Keratinocyte (primary cell): ENCODE results near the gene CYP2E1.

Experiments
- EZH2 ChIP-seq: IDR thresholded peaks from one replicate; pipeline ENCODE4 v1.6.1; 2012; ENCODE audit warnings: inconsistent platforms, mild to moderate bottlenecking, low read length, moderate library complexity
- TF ChIP-seq, protein P1 (sequence below), 3 experiments: IDR thresholded peaks in 1 of 3; conservative IDR thresholded peaks in 1 of 3; optimal IDR thresholded peaks in 1 of 3; 2 replicates in 2 of 3; 3 replicates in 1 of 3; pipeline versions ENCODE3 to v1.5.1; 2011; ENCODE audit warnings: low read length in 3 of 3, mild to moderate bottlenecking in 3 of 3, moderate library complexity in 2 of 3, control low read depth in 1 of 3, inconsistent platforms in 1 of 3; ENCODE audit not compliant: insufficient read depth in 2 of 3; ENCODE audit errors: extremely low read depth in 1 of 3

DNA sequence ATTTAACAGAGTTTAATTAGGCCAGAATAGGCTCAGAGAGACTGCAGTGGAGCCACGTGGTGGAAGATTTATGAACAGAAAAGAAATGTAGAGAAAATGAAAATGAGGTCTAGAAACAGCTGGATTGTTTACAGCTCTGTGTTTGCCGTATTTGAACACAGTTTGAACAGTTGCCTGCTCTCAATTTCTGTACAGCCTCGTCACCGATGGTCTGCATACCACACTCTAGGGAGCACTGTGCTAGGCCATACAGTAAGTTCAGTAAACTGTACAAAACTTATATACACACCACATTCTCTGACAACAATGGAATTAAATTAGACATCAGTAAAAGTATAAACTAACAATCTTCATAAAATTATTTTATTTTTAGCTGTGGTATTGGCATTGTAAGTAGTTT lies 11.1 kb upstream of the CYP2E1 start:
- TF ChIP-seq, protein P1, sequence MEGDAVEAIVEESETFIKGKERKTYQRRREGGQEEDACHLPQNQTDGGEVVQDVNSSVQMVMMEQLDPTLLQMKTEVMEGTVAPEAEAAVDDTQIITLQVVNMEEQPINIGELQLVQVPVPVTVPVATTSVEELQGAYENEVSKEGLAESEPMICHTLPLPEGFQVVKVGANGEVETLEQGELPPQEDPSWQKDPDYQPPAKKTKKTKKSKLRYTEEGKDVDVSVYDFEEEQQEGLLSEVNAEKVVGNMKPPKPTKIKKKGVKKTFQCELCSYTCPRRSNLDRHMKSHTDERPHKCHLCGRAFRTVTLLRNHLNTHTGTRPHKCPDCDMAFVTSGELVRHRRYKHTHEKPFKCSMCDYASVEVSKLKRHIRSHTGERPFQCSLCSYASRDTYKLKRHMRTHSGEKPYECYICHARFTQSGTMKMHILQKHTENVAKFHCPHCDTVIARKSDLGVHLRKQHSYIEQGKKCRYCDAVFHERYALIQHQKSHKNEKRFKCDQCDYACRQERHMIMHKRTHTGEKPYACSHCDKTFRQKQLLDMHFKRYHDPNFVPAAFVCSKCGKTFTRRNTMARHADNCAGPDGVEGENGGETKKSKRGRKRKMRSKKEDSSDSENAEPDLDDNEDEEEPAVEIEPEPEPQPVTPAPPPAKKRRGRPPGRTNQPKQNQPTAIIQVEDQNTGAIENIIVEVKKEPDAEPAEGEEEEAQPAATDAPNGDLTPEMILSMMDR (optimal IDR thresholded peaks at IDR 0.05 in 1 of 3, IDR thresholded peaks at IDR 0.05 in 1 of 3, conservative IDR thresholded peaks at IDR 0.05 in 1 of 3; ENCODE audit: extremely low read depth in 1 of 3, insufficient read depth in 2 of 3, low read length in 3 of 3) = no peak
- TF ChIP-seq EZH2 = no peak
